Stimulated activated naive CD8-positive, alpha-beta T cell treated with anti-CD3 and anti-CD28 coated beads, Interleukin-15, Interleukin-2, amounts not matched to agents 100 ng/mL and 50 ng/mL, for 24 hours (primary cell): ENCODE results near the gene REG4.
"Not testable (repeated sequence)": the region's sequence is repeated elsewhere in the genome, so short reads cannot be mapped to it uniquely, and the experiment has no call there.

Experiments used
- H3K27ac Mint-ChIP-seq: one replicate; pipeline ENCODE4 v1.8.0; 2021; ENCODE audit warnings: mild to moderate bottlenecking, mixed read lengths
- H3K27me3 Mint-ChIP-seq: one replicate; pipeline ENCODE4 v1.8.0; 2021; ENCODE audit warnings: mixed read lengths
- H3K36me3 Mint-ChIP-seq: one replicate; pipeline ENCODE4 v1.8.0; 2021; ENCODE audit warnings: low read depth, mixed read lengths
- H3K4me1 Mint-ChIP-seq: one replicate; pipeline ENCODE4 v1.8.0; 2021; ENCODE audit warnings: low read depth, mixed read lengths
- H3K4me3 Mint-ChIP-seq: one replicate; pipeline ENCODE4 v1.8.0; 2021; ENCODE audit warnings: mild to moderate bottlenecking, mixed read lengths
- H3K9me3 Mint-ChIP-seq: one replicate; pipeline ENCODE4 v1.8.0; 2021; ENCODE audit warnings: mixed read lengths

Gene REG4

GRCh38 chr1:119795261-119796200, 15.7 kb downstream of the REG4 start:
- no peak overlapping the region for H3K27ac Mint-ChIP-seq
- no peak overlapping the region for H3K4me3 Mint-ChIP-seq
- peaks cover 25% of the 10 kb centered on the region for H3K4me1 Mint-ChIP-seq
- H3K36me3 Mint-ChIP-seq, result no peaks in the 10 kb centered on the region
- no peaks in the 10 kb centered on the region for H3K27me3 Mint-ChIP-seq
- H3K9me3 Mint-ChIP-seq, result no peaks in the 10 kb centered on the region

DNA sequence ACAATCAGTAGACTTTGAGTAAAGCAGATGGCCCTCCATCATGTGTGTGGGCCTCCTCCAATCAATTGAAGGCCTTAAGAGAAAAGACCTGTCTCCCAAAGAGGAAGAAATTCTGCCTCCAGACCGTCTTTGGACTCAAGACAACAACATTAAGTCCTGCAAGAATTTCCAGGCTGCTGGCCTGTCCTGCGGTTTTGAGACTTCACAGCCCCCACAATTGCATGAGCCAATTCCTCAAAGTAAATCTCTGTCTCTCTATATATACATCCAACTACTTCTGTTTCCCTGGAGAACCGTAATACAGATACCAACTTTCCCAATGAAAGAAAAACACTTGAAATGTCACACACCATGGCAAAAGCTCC, 16.4 kb downstream of the REG4 start:
- peaks cover 4% of the 10 kb centered on the region for H3K27me3 Mint-ChIP-seq
- peaks cover 25% of the 10 kb centered on the region for H3K4me1 Mint-ChIP-seq
- H3K4me3 Mint-ChIP-seq, result no peak overlapping the region
- no peak overlapping the region for H3K27ac Mint-ChIP-seq
- no peaks in the 10 kb centered on the region for H3K36me3 Mint-ChIP-seq
- no peaks in the 10 kb centered on the region for H3K9me3 Mint-ChIP-seq

DNA sequence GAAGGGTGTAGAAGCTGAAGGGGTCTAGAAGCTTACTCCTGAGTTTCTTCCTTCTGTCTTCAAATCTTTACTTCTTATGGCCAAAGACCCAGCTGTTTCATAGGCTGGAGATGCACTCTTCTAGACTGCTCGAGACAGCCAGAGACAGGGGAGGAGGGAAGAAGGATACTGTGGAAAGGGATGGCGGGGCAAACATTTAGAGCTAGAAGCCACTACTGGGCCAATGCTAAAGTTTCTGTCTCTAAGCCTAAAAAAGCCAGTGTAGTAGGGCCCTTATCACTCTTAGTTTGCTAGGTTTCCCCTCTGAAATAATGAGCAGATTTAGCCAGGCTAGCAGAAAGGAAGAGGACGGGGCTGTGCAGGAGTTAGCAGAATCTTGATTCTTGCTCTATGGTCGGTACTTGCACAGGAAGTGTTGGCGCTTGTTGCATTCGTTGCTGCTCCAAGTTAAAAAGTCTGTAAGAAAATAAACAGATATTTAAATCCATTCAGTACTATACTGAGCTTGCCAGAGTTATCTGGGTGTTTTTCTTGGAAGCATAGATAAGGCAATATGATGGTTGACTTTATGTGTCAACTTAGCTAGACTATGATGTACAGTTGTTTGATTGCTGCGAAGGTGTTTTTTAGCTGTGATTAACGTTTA, 16.9 kb downstream of the REG4 start:
- no peaks in the 10 kb centered on the region for H3K36me3 Mint-ChIP-seq
- H3K4me1 Mint-ChIP-seq, result peaks cover 22% of the 10 kb centered on the region
- no peak overlapping the region for H3K27ac Mint-ChIP-seq
- no peaks in the 10 kb centered on the region for H3K9me3 Mint-ChIP-seq
- no peak overlapping the region for H3K4me3 Mint-ChIP-seq
- peaks cover 4% of the 10 kb centered on the region for H3K27me3 Mint-ChIP-seq

DNA sequence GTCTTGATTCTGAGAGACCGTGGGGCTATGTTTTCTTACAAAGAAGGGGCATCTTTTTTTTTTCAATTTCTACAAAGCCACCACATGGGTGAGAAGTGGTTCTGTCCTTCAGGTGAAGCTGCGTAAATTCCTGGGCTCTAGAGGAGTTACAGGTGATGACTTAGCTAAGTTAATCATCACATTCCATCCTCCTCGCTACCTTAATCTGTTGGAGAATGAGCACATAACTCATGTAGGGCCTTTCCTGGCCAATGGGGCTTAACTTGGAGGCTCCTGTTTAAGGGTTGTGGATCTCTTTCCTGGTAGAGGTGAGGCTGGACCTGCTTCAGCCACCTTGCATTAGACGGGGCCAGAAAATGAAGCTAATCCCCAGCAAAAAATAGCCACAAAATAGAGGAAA, 19.9 kb downstream of the REG4 start:
- Mint-ChIP-seq H3K27ac (no peak overlapping the region), H3K4me3 (no peak overlapping the region), H3K27me3 (peaks cover 4% of the 10 kb centered on the region), H3K9me3 (no peaks in the 10 kb centered on the region), H3K36me3 (no peaks in the 10 kb centered on the region), H3K4me1 (peaks cover 4% of the 10 kb centered on the region)

GRCh38 chr1:119790451-119791198, 20.6 kb downstream of the REG4 start:
- H3K4me1 Mint-ChIP-seq, result peaks cover 9% of the 10 kb centered on the region
- no peak overlapping the region for H3K27ac Mint-ChIP-seq
- no peak overlapping the region for H3K4me3 Mint-ChIP-seq
- H3K36me3 Mint-ChIP-seq, result no peaks in the 10 kb centered on the region
- H3K9me3 Mint-ChIP-seq, result no peaks in the 10 kb centered on the region
- peaks cover 4% of the 10 kb centered on the region for H3K27me3 Mint-ChIP-seq

GRCh38 chr1:119787776-119788175, 23.5 kb downstream of the REG4 start:
- Mint-ChIP-seq H3K4me1 (peaks cover 20% of the 10 kb centered on the region), H3K36me3 (no peaks in the 10 kb centered on the region), H3K4me3 (no peak overlapping the region), H3K9me3 (no peaks in the 10 kb centered on the region), H3K27ac (no peak overlapping the region), H3K27me3 (peaks cover 17% of the 10 kb centered on the region)

- H3K27me3 Mint-ChIP-seq, result peaks cover 17% of the 10 kb centered on the region
- H3K4me1 Mint-ChIP-seq, result peaks cover 20% of the 10 kb centered on the region
Observed at GRCh38 chr1:119786473-119787050, 24.7 kb downstream of the REG4 start.

DNA sequence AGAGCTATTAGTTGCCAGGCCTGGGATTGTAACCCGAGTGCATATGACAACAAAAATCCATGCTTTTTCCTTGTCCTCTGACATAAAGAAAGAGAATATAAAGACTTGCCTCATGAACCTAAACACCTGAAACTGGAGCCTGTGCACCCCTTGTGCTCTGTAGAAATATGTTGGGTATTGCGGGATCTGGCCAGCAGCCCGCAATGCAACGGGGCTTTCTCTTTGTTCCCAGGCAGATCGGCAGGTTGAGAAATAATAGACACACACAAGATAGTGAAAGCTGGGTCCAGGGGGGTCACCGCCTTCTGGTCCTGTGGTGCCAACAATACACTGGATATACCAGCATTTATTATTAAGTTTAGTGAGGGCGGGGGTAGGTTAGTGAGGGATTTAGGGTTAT, 25.2 kb downstream of the REG4 start:
- peaks cover 17% of the 10 kb centered on the region for H3K27me3 Mint-ChIP-seq
- H3K27ac Mint-ChIP-seq, H3K9me3 Mint-ChIP-seq, H3K36me3 Mint-ChIP-seq, H3K4me3 Mint-ChIP-seq: not testable (repeated sequence)
- peaks cover 20% of the 10 kb centered on the region for H3K4me1 Mint-ChIP-seq

More at GRCh38 chr1:119786473-119787050, 24.7 kb downstream of the REG4 start:
- not testable (repeated sequence) for H3K4me3 Mint-ChIP-seq, H3K27ac Mint-ChIP-seq, H3K36me3 Mint-ChIP-seq, H3K9me3 Mint-ChIP-seq

GRCh38 chr1:119784191-119784781, 27.0 kb downstream of the REG4 start:
- H3K4me1 Mint-ChIP-seq, result peaks cover 20% of the 10 kb centered on the region
- H3K27me3 Mint-ChIP-seq, result peaks cover 13% of the 10 kb centered on the region
- no peaks in the 10 kb centered on the region for H3K9me3 Mint-ChIP-seq

GRCh38 chr1:119783354-119784185, 27.7 kb downstream of the REG4 start:
- H3K9me3 Mint-ChIP-seq, result no peaks in the 10 kb centered on the region
- peak overlapping the region; percentile 57 for H3K27ac Mint-ChIP-seq
- peaks cover 13% of the 10 kb centered on the region for H3K27me3 Mint-ChIP-seq
- H3K4me1 Mint-ChIP-seq, result peaks cover 20% of the 10 kb centered on the region
- no peaks in the 10 kb centered on the region for H3K36me3 Mint-ChIP-seq
- no peak overlapping the region for H3K4me3 Mint-ChIP-seq

More at GRCh38 chr1:119784191-119784781, 27.0 kb downstream of the REG4 start:
- H3K4me3 Mint-ChIP-seq, result no peak overlapping the region
- no peaks in the 10 kb centered on the region for H3K36me3 Mint-ChIP-seq
- H3K27ac Mint-ChIP-seq, result no peak overlapping the region

DNA sequence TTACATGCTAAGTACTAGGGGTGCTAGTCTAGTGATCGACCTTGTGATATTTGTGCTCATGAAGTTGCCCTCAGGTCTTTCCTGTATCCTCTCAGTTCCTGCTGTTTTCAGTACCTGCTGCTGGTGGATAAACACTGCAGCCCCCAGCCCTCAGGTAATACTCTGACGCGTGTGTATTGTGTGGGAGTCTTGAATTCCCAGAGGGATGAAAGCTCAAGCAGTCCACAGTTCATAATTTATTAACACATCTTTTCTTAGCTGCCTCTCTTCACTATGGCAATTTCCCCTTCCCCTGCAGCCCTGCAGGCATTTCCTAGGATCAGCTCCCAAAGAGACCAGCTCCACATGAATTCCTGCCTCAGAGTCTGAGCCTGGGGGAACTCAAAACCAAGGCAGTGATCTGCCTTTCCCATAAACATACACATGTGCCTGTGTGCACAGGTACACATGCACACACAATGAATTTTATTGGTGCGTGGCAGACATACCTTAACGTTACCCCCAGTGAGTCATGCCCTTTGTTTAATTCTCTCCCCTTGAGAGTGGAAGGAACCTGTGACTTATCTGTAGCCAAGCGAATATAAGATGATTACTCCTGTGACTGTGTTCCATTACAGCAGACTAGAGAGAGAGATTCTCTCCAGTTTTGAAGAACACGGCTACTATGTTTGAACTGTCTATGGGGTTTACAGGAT, 28.5 kb downstream of the REG4 start:
- H3K4me1 Mint-ChIP-seq, result peaks cover 20% of the 10 kb centered on the region
- H3K9me3 Mint-ChIP-seq, result no peaks in the 10 kb centered on the region
- H3K4me3 Mint-ChIP-seq, result no peak overlapping the region
- no peaks in the 10 kb centered on the region for H3K36me3 Mint-ChIP-seq
- no peak overlapping the region for H3K27ac Mint-ChIP-seq
- H3K27me3 Mint-ChIP-seq, result peaks cover 13% of the 10 kb centered on the region

GRCh38 chr1:119781434-119782210, 29.6 kb downstream of the REG4 start:
- H3K36me3 Mint-ChIP-seq, result no peaks in the 10 kb centered on the region
- H3K27me3 Mint-ChIP-seq, result peaks cover 13% of the 10 kb centered on the region
- no peak overlapping the region for H3K27ac Mint-ChIP-seq
- H3K4me3 Mint-ChIP-seq, result no peak overlapping the region
- no peaks in the 10 kb centered on the region for H3K9me3 Mint-ChIP-seq
- H3K4me1 Mint-ChIP-seq, result peaks cover 19% of the 10 kb centered on the region

GRCh38 chr1:119779869-119780356, 31.3 kb downstream of the REG4 start:
- Mint-ChIP-seq H3K4me1 (peaks cover 11% of the 10 kb centered on the region), H3K27ac (no peak overlapping the region), H3K36me3 (no peaks in the 10 kb centered on the region), H3K4me3 (no peak overlapping the region), H3K27me3 (peaks cover 13% of the 10 kb centered on the region), H3K9me3 (no peaks in the 10 kb centered on the region)
